Neural cell (in vitro differentiated cells): ENCODE results near the gene HIF1AN. TPM values are rescaled to one million over a fixed set of nuclear protein-coding genes. Genes with fewer than 3 reads are reported as not detected.

Experiments
- H2AFZ ChIP-seq: fragments of 200-600, 300-800 bp; sonication (generic), shearing (Covaris generic); 2 replicates; pipeline ENCODE4 v1.6.0; 2014; ENCODE audit warnings: low read depth, mild to moderate bottlenecking, antibody characterized with exemption, low read length, moderate library complexity
- H3F3A ChIP-seq: fragments of 200-600 bp; shearing (Covaris generic); 2 replicates; pipeline ENCODE4 v1.6.1; 2016; ENCODE audit warnings: mild to moderate bottlenecking, moderate library complexity, mixed read lengths, antibody characterized with exemption, low read length; ENCODE audit not compliant: insufficient read depth, poor library complexity, severe bottlenecking
- H3K27ac ChIP-seq: fragments of 200-600, 300-800 bp; sonication (generic), shearing (Covaris generic); 2 replicates; pipeline ENCODE4 v1.5.1; 2014; ENCODE audit warnings: mild to moderate bottlenecking, low read length, moderate library complexity
- H3K27me3 ChIP-seq: fragments of 300-800, 200-600 bp; sonication (generic), shearing (Covaris generic); 2 replicates; pipeline ENCODE4 v1.6.0; 2014; ENCODE audit warnings: mild to moderate bottlenecking, low read depth, low read length, moderate library complexity; ENCODE audit not compliant: insufficient read depth
- H3K36me3 ChIP-seq: fragments of 300-800, 200-600 bp; sonication (generic), shearing (Covaris generic); 2 replicates; pipeline ENCODE4 v1.5.1; 2014; ENCODE audit warnings: mild to moderate bottlenecking, antibody characterized with exemption, low read length, moderate library complexity; ENCODE audit not compliant: insufficient read depth
- H3K4me2 ChIP-seq: fragments of 300-800, 200-600 bp; sonication (generic), shearing (Covaris generic); 2 replicates; pipeline ENCODE4 v1.6.0; 2014; ENCODE audit warnings: mild to moderate bottlenecking, low read length
- H3K4me3 ChIP-seq: fragments of 300-800, 200-600 bp; sonication (generic), shearing (Covaris generic); 2 replicates; pipeline ENCODE4 v1.5.1; 2014; ENCODE audit warnings: mild to moderate bottlenecking, low read length, moderate library complexity
- H3K79me2 ChIP-seq: fragments of 200-600 bp; shearing (Covaris generic); replicated peaks from 2 replicates; pipeline ENCODE4 v1.6.0; 2014; ENCODE audit warnings: mild to moderate bottlenecking, low read length, moderate library complexity; ENCODE audit not compliant: insufficient read depth
- H3K9ac ChIP-seq: fragments of 300-800, 200-600 bp; sonication (generic), shearing (Covaris generic); 2 replicates; pipeline ENCODE4 v1.6.1; 2016; ENCODE audit warnings: mild to moderate bottlenecking, low read length, mixed read lengths
- H3K9me2 ChIP-seq: fragments of 200-600 bp; shearing (Covaris generic); 2 replicates; pipeline ENCODE4 v1.6.1; 2016; ENCODE audit warnings: mild to moderate bottlenecking, low read length, mixed read lengths; ENCODE audit not compliant: insufficient read depth
- H3K9me3 ChIP-seq: fragments of 200-600, 300-800 bp; sonication (generic), shearing (Covaris generic); 2 replicates; pipeline ENCODE4 v1.6.1; 2016; ENCODE audit warnings: mild to moderate bottlenecking, mixed run types, low read length, moderate library complexity, mixed read lengths
- H4K20me1 ChIP-seq: fragments of 200-600 bp; shearing (Covaris generic); 2 replicates; pipeline ENCODE4 v1.6.1; 2016; ENCODE audit warnings: mild to moderate bottlenecking, mixed run types; ENCODE audit not compliant: insufficient read depth
- EP300 ChIP-seq: fragments of 450-650 bp; conservative IDR thresholded peaks from 2 replicates; pipeline ENCODE4 v1.6.1; 2014; ENCODE audit warnings: antibody characterized with exemption, mild to moderate bottlenecking, moderate library complexity; ENCODE audit not compliant: poor library complexity, severe bottlenecking
- EZH2 ChIP-seq: fragments of 200-600, 300-800 bp; shearing (Covaris generic), sonication (generic); IDR thresholded peaks from 2 replicates; pipeline ENCODE4 v1.6.1; 2014; ENCODE audit warnings: antibody characterized with exemption, low read length, borderline replicate concordance, mild to moderate bottlenecking; ENCODE audit not compliant: insufficient read depth, poor library complexity, severe bottlenecking
- MXI1 ChIP-seq: fragments of 450-650 bp; conservative IDR thresholded peaks from 2 replicates; pipeline ENCODE4 v1.6.1; 2014; ENCODE audit warnings: antibody characterized with exemption, mild to moderate bottlenecking; ENCODE audit not compliant: poor library complexity, severe bottlenecking
- POLR2AphosphoS5 ChIP-seq: IDR thresholded peaks from 2 replicates; pipeline ENCODE4 v1.6.1; 2012
- RAD21 ChIP-seq: fragments of 450-650 bp; conservative IDR thresholded peaks from 2 replicates; pipeline ENCODE4 v1.6.1; 2014; ENCODE audit warnings: antibody characterized with exemption, mild to moderate bottlenecking, moderate library complexity
- SMC3 ChIP-seq: fragments of 450-650 bp; conservative IDR thresholded peaks from 2 replicates; pipeline ENCODE4 v1.6.1; 2014; ENCODE audit warnings: antibody characterized with exemption, mild to moderate bottlenecking, moderate library complexity; ENCODE audit not compliant: poor library complexity
- TAF1 ChIP-seq: IDR thresholded peaks from 2 replicates; pipeline ENCODE4 v1.6.1; 2012; ENCODE audit warnings: low read depth
- polyA plus RNA-seq: library from polyadenylated mRNA; depleted of rRNA; stranded (reverse); fragments of >200 nt; gene quantifications from 2 replicates; pipeline ENCODE4 v1.2.3, GENCODE V29; 2014
- TF ChIP-seq, protein P1 (sequence below): fragments of 450-650 bp; IDR thresholded peaks from 2 replicates; pipeline ENCODE4 v1.5.1; 2014; ENCODE audit warnings: antibody characterized with exemption, mild to moderate bottlenecking, moderate library complexity; ENCODE audit not compliant: poor library complexity, severe bottlenecking
- TF ChIP-seq, protein P2 (sequence below): IDR thresholded peaks from 2 replicates; pipeline ENCODE4 v1.6.1; 2012; ENCODE audit warnings: borderline replicate concordance

Gene HIF1AN
- polyA plus RNA-seq, 1 donor from 2014 or later: 16.1 TPM

DNA sequence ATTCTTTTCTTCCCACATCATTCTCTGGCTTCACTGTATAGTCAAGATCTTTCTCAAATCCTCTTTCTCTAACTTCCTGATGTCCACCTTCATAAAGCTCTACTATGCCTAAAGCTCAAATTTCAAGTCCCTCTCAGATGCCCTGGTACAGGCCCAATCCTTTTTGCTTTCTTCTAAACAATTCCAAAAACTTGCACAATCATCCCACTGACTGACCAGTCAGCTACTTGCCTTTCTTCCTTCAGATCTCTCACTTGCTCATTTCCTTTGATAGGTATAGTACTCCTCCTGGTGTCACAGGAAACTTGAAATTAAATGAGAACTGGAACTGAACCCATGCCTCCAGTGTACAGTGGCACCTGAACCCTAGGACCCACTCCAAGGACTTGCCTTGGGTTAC, 34.3 kb upstream of the HIF1AN start:
- no peak overlapping the region for H3K27ac ChIP-seq
- H3K9me2 ChIP-seq: no peaks in the 10 kb centered on the region
- TF ChIP-seq EP300: no peak
- TF ChIP-seq POLR2AphosphoS5: no peak
- no peak for TF ChIP-seq RAD21
- TF ChIP-seq SMC3: no peak
- TF ChIP-seq, protein P1, sequence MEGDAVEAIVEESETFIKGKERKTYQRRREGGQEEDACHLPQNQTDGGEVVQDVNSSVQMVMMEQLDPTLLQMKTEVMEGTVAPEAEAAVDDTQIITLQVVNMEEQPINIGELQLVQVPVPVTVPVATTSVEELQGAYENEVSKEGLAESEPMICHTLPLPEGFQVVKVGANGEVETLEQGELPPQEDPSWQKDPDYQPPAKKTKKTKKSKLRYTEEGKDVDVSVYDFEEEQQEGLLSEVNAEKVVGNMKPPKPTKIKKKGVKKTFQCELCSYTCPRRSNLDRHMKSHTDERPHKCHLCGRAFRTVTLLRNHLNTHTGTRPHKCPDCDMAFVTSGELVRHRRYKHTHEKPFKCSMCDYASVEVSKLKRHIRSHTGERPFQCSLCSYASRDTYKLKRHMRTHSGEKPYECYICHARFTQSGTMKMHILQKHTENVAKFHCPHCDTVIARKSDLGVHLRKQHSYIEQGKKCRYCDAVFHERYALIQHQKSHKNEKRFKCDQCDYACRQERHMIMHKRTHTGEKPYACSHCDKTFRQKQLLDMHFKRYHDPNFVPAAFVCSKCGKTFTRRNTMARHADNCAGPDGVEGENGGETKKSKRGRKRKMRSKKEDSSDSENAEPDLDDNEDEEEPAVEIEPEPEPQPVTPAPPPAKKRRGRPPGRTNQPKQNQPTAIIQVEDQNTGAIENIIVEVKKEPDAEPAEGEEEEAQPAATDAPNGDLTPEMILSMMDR: no peak
- no peak for TF ChIP-seq MXI1
- TF ChIP-seq TAF1: no peak
- TF ChIP-seq, protein P2, sequence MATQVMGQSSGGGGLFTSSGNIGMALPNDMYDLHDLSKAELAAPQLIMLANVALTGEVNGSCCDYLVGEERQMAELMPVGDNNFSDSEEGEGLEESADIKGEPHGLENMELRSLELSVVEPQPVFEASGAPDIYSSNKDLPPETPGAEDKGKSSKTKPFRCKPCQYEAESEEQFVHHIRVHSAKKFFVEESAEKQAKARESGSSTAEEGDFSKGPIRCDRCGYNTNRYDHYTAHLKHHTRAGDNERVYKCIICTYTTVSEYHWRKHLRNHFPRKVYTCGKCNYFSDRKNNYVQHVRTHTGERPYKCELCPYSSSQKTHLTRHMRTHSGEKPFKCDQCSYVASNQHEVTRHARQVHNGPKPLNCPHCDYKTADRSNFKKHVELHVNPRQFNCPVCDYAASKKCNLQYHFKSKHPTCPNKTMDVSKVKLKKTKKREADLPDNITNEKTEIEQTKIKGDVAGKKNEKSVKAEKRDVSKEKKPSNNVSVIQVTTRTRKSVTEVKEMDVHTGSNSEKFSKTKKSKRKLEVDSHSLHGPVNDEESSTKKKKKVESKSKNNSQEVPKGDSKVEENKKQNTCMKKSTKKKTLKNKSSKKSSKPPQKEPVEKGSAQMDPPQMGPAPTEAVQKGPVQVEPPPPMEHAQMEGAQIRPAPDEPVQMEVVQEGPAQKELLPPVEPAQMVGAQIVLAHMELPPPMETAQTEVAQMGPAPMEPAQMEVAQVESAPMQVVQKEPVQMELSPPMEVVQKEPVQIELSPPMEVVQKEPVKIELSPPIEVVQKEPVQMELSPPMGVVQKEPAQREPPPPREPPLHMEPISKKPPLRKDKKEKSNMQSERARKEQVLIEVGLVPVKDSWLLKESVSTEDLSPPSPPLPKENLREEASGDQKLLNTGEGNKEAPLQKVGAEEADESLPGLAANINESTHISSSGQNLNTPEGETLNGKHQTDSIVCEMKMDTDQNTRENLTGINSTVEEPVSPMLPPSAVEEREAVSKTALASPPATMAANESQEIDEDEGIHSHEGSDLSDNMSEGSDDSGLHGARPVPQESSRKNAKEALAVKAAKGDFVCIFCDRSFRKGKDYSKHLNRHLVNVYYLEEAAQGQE: no peak
- TF ChIP-seq EZH2: no peak
- no peak overlapping the region for H2AFZ ChIP-seq
- no peaks in the 10 kb centered on the region for H3K9me3 ChIP-seq
- H4K20me1 ChIP-seq: no peaks in the 10 kb centered on the region
- H3K27me3 ChIP-seq: no peaks in the 10 kb centered on the region
- no peak overlapping the region for H3K9ac ChIP-seq
- H3K79me2 ChIP-seq: no peaks in the 10 kb centered on the region
- H3K4me2 ChIP-seq: no peak overlapping the region
- peaks cover 14% of the 10 kb centered on the region for H3K36me3 ChIP-seq
- no peaks in the 10 kb centered on the region for H3F3A ChIP-seq
- H3K4me3 ChIP-seq: no peak overlapping the region

DNA sequence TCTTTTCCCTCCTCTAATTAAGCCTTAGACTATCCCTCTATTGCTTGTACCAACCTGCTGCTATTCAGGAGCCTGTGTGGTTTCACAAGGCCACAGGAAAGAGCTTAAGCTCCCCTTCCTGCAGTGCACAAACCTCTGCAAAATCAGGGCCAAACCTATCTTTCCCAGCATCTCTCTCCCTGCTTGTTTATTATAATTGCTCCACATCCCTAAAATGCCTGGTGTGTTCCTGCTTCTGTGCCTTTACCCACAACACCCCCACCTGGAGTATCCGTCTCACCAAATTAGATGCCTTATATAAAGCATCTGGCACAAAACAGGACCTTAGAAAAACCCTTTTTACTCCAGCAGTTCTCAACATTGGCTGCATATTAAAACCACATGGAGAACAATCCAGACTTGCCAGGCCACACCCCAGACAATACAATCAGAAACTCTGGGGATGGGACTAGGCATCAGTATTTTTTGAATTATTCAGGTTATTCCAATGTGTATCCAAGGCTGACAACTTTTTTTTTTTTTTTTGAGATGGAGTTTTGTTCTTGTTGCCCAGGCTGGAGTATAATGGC, 32.7 kb upstream of the HIF1AN start:
- Histone ChIP-seq H3K36me3 (peaks cover 14% of the 10 kb centered on the region), H3K27me3 (no peaks in the 10 kb centered on the region), H3F3A (no peaks in the 10 kb centered on the region), H4K20me1 (no peaks in the 10 kb centered on the region), H3K9me2 (no peaks in the 10 kb centered on the region), H3K9me3 (no peaks in the 10 kb centered on the region), H3K9ac (no peak overlapping the region), H3K4me2 (no peak overlapping the region), H2AFZ (no peak overlapping the region), H3K4me3 (no peak overlapping the region), H3K27ac (no peak overlapping the region), H3K79me2 (no peaks in the 10 kb centered on the region)
- TF ChIP-seq EZH2 (no peak), TAF1 (no peak), EP300 (no peak)

DNA sequence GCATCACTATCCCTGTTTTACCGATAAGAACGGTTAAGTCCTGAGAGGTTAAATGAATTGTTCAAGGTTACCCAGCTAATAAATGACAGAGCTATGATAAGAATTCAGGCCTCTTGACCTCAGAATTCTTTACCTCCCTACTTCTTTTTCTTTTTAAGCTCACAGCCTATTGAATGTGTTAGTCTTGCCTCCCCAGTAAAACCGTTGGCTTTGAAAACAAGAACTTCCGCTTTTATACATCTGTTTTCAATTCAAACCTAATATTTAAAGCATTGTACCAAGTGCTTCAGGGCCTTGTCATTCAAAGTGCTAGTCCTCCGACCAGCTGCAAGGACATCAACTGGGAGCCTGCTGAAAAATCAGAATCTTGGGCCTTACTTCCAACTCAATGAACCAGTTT, 31.6 kb upstream of the HIF1AN start:
- no peak overlapping the region for H3K9ac ChIP-seq
- no peaks in the 10 kb centered on the region for H3K9me3 ChIP-seq
- H3K36me3 ChIP-seq: peaks cover 14% of the 10 kb centered on the region
- no peaks in the 10 kb centered on the region for H3K79me2 ChIP-seq
- H3K27ac ChIP-seq: no peak overlapping the region
- no peak overlapping the region for H2AFZ ChIP-seq
- no peaks in the 10 kb centered on the region for H3K27me3 ChIP-seq
- H3K4me3 ChIP-seq: no peak overlapping the region
- H3K9me2 ChIP-seq: no peaks in the 10 kb centered on the region
- TF ChIP-seq MXI1 (no peak), EZH2 (no peak), EP300 (no peak), RAD21 (no peak), TAF1 (no peak), SMC3 (no peak), POLR2AphosphoS5 (no peak)
- TF ChIP-seq, protein P2: no peak
- TF ChIP-seq, protein P1: no peak
- H3K4me2 ChIP-seq: no peak overlapping the region
- H3F3A ChIP-seq: no peaks in the 10 kb centered on the region
- no peaks in the 10 kb centered on the region for H4K20me1 ChIP-seq
